ENCODE measurements around the gene ACTG2. TPM values are rescaled to one million over a fixed set of nuclear protein-coding genes. Genes with fewer than 3 reads are reported as not detected.

ACTG2 gene
- total RNA-seq, 2 experiments from 2014 or later = not detected

DNA sequence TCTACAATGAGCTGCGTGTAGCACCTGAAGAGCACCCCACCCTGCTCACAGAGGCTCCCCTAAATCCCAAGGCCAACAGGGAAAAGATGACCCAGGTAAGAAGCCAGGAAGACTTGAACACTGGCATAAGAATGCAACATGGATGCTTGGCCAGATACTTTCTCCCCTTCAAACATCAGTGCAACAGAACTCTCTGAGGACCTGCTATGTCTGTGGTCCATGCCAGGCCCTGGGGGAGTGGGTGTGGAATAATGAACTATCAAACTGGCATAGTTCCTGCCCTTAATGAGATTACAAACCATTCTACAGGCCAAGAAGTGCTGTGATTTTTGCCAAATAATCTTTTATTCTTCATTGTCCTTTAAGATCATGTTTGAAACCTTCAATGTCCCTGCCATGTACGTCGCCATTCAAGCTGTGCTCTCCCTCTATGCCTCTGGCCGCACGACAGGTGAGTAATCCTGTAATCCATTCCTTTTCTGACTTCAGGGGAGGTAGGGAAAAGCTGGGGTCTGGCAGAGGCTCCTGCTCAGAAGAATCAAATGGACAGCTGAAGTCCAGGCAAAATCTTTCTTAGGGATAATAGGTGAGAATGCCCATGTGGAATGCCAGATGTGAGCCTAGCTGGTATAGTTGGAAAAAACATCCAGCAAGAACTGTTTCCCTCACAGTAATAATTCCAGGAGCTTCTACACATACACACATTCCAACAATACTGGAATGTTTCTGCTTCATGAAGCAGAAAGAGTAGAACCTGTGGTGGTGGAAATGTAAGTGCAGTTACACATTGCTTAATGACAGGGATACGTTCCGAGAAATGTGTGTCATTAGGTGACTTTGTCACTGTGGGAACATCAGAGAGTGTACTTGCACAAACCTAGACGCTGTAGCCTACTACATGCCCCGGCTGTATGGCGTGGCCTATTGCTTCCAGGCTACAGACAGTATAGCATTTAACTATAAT is 16.2 kb downstream of the ACTG2 start:
- Mint-ChIP-seq H3K9me3 (no peaks in the 10 kb centered on the region), H3K27ac (no peak overlapping the region), H3K36me3 (ENCODE audit: low read depth) (no peaks in the 10 kb centered on the region), H3K4me3 (no peak overlapping the region), H3K27me3 (no peaks in the 10 kb centered on the region), H3K4me1 (no peaks in the 10 kb centered on the region)
- ChIA-PET CTCF (interaction anchor here (1.1 to 3.3 kb wide), 5 partner anchors 30 to 239 kb away, joined by 3 to 10 read pairs (median 5); partner anchors contain the start of gene BOLA3), POLR2A (no interaction called here)
- no peak for DNase-seq

DNA sequence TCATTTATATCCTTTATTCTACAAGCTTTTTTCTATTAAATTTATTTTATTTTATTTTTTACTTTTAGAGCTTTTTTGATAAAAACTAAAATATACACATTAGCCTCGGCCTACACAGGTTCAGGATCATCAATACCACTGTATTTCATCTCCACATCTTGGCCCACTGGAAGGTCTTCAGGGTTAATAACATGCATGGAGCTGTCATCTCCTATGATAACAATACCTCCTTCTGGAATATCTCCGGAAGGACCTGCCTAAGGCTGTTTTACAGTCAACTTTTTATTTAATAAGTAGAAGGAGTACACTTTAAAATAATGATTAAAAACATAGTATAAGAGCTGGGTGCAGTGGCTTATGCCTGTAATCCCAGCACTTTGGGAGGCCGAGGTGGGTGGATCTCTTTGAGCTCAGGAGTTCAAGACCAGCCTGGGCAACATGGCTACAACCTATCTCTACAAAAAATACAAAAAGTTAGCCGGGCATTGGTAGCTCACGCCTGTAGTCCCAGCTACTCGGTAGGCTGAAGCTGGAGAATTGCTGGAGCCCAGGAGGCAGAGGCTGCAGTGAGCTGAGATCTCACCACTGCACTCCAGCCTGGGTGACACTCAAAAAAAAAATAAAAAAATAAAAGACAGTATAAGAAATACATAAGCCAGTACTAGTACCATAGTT is 18.2 kb downstream of the ACTG2 start:
- ChIA-PET POLR2A (interaction anchor here (0.6 to 2.1 kb wide), 2 partner anchors 16 to 143 kb away, joined by 3 to 8 read pairs; partner anchors contain the start of gene DGUOK), CTCF (interaction anchor here (0.7 to 3.3 kb wide), 5 partner anchors 14 to 424 kb away, joined by 3 to 9 read pairs (median 4); no protein-coding TSS in a partner anchor)
- DNase-seq = no peak

GRCh38 chr2:73911548-73912208 is 18.9 kb downstream of the ACTG2 start:
- Mint-ChIP-seq H3K9me3 (no peaks in the 10 kb centered on the region), H3K36me3 (ENCODE audit: low read depth) (no peaks in the 10 kb centered on the region), H3K27ac (no peak overlapping the region), H3K4me1 (no peaks in the 10 kb centered on the region), H3K4me3 (no peak overlapping the region), H3K27me3 (peaks cover 2% of the 10 kb centered on the region)
- CTCF ChIA-PET = interaction anchor here (0.7 to 1.8 kb wide), 5 partner anchors 9 to 423 kb away, joined by 3 to 7 read pairs (median 4); no protein-coding TSS in a partner anchor
- POLR2A ChIA-PET = interaction anchor here (0.6 to 2.1 kb wide), 3 partner anchors 15 to 144 kb away, joined by 3 to 8 read pairs (median 3); partner anchors contain the start of gene DGUOK
- DNase-seq = no peak

More for the DNA sequence above, 18.2 kb downstream of the ACTG2 start:
- no peaks in the 10 kb centered on the region for H3K27me3 Mint-ChIP-seq
- no peak overlapping the region for H3K4me3 Mint-ChIP-seq
- H3K27ac Mint-ChIP-seq = no peak overlapping the region
- H3K9me3 Mint-ChIP-seq = no peaks in the 10 kb centered on the region
- H3K4me1 Mint-ChIP-seq = no peaks in the 10 kb centered on the region
- H3K36me3 Mint-ChIP-seq (ENCODE audit: low read depth) = no peaks in the 10 kb centered on the region

DNA sequence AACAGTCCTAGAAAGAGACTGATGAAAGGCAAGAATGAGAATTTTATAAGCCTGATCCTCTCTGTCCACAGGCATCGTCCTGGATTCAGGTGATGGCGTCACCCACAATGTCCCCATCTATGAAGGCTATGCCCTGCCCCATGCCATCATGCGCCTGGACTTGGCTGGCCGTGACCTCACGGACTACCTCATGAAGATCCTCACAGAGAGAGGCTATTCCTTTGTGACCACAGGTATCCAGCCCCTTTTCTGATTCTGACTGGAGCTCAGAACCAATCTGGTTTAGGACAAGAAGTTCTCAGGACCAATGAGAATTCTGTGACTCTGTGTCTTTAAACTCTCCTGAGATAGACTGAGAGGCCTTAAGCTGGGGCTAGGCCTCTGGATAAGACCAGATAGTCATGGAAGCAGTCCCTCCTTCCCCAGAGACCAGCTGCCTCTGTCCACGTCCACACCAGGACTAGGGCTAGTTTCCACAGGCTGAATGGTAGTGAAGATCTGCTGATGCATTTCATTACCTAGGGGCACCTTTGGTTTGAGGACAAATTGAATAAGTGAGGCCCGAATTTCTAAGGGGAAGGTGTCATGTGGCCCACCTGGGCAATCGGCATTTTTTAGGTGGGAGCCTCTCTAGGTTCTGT is 20.7 kb downstream of the ACTG2 start:
- Mint-ChIP-seq H3K4me1 (no peaks in the 10 kb centered on the region), H3K4me3 (no peak overlapping the region), H3K27ac (no peak overlapping the region), H3K9me3 (no peaks in the 10 kb centered on the region), H3K36me3 (ENCODE audit: low read depth) (no peaks in the 10 kb centered on the region), H3K27me3 (peaks cover 2% of the 10 kb centered on the region)
- CTCF ChIA-PET = interaction anchor here (1.2 to 1.7 kb wide), 2 partner anchors 10 to 86 kb away, joined by 3 to 4 read pairs; no protein-coding TSS in a partner anchor
- DNase-seq = no peak
- POLR2A ChIA-PET = interaction anchor here (1.0 kb wide), 1 partner anchor 234 kb away, joined by 3 read pairs; no protein-coding TSS in a partner anchor

GRCh38 chr2:73914667-73915066 is 21.9 kb downstream of the ACTG2 start:
- Mint-ChIP-seq H3K27me3 (peaks cover 2% of the 10 kb centered on the region), H3K36me3 (ENCODE audit: low read depth) (no peaks in the 10 kb centered on the region), H3K9me3 (no peaks in the 10 kb centered on the region), H3K4me1 (no peaks in the 10 kb centered on the region), H3K27ac (no peak overlapping the region), H3K4me3 (no peak overlapping the region)
- CTCF ChIA-PET = interaction anchor here (0.7 to 1.2 kb wide), 2 partner anchors 88 to 114 kb away, joined by 3 read pairs; no protein-coding TSS in a partner anchor
- POLR2A ChIA-PET = no interaction called here
- DNase-seq = no peak

DNA sequence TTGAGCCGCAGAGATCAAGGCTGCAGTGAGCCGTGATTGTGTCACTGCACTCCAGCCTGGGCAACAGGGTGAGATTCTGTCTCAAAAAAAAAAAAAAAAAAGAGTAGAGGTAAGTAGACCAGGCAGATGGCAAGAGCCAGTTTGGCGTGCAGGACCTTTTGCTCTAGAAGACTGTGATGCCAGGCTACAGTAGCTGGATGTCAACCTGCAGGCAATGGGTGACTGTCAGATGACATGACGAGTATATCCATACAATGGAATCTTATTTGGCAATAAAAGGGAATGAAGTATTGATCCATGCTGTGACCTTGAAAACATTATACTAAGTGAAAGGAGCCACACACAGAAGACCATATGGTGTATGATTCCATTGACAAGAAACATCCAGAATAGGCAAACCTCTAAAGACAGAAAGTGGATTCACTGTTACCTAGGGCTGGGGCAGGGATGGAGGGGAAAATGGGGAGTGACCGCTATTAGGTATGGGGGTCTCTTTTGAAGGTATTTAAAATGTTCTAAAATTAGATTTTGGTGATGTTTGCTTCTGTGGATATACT is 22.7 kb downstream of the ACTG2 start:
- ChIA-PET POLR2A (no interaction called here), CTCF (no interaction called here)
- Mint-ChIP-seq H3K27ac (no peak overlapping the region), H3K9me3 (no peaks in the 10 kb centered on the region), H3K27me3 (peaks cover 2% of the 10 kb centered on the region), H3K4me3 (no peak overlapping the region), H3K4me1 (no peaks in the 10 kb centered on the region), H3K36me3 (ENCODE audit: low read depth) (no peaks in the 10 kb centered on the region)
- DNase-seq = no peak

DNA sequence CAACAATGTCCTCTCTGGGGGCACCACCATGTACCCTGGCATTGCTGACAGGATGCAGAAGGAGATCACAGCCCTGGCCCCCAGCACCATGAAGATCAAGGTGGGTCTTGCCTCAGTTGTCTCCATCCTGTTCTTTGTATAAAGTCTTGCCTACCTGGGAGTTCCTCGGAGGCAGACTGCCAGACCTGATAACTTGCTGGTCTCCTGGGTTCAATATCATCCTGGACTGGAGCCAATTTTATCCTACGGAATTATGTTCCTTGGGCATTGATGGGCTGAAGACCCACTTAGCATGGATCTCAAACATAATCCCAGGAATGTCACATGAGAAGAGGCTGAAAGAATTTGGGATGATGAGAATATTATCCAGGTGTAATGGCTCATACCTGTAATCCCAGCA is 23.9 kb downstream of the ACTG2 start:
- ChIA-PET CTCF (no interaction called here), POLR2A (no interaction called here)
- no peaks in the 10 kb centered on the region for H3K9me3 Mint-ChIP-seq
- H3K36me3 Mint-ChIP-seq (ENCODE audit: low read depth) = no peaks in the 10 kb centered on the region
- no peak overlapping the region for H3K4me3 Mint-ChIP-seq
- peaks cover 2% of the 10 kb centered on the region for H3K27me3 Mint-ChIP-seq
- no peaks in the 10 kb centered on the region for H3K4me1 Mint-ChIP-seq
- no peak for DNase-seq
- H3K27ac Mint-ChIP-seq = no peak overlapping the region

DNA sequence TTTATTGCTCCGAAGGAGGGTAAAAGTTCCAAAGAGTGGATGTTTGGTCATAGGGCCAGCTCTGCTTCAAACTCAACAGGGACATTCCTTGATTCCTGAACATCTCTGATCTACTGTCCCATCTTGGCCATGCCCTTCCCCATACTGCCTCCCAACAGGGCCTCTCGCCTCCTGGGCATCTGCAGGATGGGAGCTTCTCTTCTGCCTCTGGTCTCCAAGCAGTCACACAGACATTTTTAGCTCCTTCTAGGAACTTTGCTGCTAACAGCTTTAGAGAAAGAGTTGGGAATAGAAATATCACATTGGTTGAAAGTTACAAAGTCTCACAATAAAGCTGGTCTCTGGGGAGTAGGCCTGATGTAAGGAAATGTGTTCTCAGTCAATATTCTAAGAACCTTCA is 24.5 kb downstream of the ACTG2 start:
- H3K4me1 Mint-ChIP-seq = no peaks in the 10 kb centered on the region
- no peaks in the 10 kb centered on the region for H3K9me3 Mint-ChIP-seq
- H3K36me3 Mint-ChIP-seq (ENCODE audit: low read depth) = no peaks in the 10 kb centered on the region
- peaks cover 2% of the 10 kb centered on the region for H3K27me3 Mint-ChIP-seq
- POLR2A ChIA-PET = no interaction called here
- H3K4me3 Mint-ChIP-seq = no peak overlapping the region
- no peak for DNase-seq
- H3K27ac Mint-ChIP-seq = no peak overlapping the region
- CTCF ChIA-PET = no interaction called here

DNA sequence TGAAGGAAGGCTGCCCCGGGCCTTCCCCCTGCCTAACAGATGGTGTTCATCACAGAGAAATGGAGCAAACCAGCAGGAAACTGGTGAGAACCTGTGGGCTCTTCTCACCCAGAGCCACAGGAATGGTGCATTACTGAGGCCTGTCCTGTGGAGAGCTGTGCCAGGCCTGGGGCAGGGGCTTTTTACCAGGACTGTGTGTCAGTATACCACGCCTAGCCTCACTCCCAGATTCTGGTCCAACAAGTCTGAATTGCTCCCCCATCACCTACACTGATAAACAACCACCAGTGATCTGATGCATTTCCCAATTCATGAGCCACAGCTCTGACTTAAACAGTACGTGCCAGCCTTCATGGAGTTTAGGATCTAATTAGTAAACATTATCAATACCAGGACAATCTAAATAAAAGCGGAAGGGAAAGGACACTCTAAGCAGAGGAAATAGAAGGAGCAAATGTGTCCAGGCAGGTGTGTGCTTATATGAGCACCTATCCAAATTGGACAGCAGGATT is 24.9 kb downstream of the ACTG2 start:
- DNase-seq = no peak

DNA sequence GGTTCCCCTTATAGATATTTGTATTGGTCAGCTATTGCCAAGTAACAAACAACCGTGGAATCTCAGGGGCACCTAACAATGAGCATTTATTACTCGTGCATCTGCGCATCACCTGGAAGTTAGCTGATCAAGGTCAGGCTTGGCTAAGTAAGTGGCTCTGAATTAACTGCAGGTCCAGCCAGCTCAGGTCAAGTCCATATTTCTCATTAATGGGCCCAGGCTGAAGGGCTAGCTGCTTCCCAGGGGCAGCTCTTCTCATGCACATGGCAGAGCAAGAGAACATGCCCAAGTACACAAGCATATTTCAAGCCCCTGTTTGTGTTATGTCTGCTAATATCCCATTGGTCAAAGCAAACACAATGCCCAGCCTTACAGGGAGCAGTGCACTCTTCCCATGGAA is 26.0 kb downstream of the ACTG2 start:
- Mint-ChIP-seq H3K4me3 (no peak overlapping the region), H3K36me3 (ENCODE audit: low read depth) (no peaks in the 10 kb centered on the region), H3K27me3 (peaks cover 3% of the 10 kb centered on the region), H3K9me3 (no peaks in the 10 kb centered on the region), H3K4me1 (peaks cover 11% of the 10 kb centered on the region), H3K27ac (no peak overlapping the region)
- ChIA-PET CTCF (no interaction called here), POLR2A (no interaction called here)
- no peak for DNase-seq

More for the DNA sequence above, 24.9 kb downstream of the ACTG2 start:
- Mint-ChIP-seq H3K4me3 (no peak overlapping the region), H3K4me1 (peaks cover 2% of the 10 kb centered on the region), H3K36me3 (ENCODE audit: low read depth) (no peaks in the 10 kb centered on the region), H3K9me3 (no peaks in the 10 kb centered on the region), H3K27ac (no peak overlapping the region), H3K27me3 (peaks cover 2% of the 10 kb centered on the region)
- CTCF ChIA-PET = no interaction called here
- POLR2A ChIA-PET = no interaction called here

GRCh38 chr2:73919596-73920228 is 26.9 kb downstream of the ACTG2 start:
- Mint-ChIP-seq H3K27me3 (peaks cover 3% of the 10 kb centered on the region), H3K4me1 (peaks cover 12% of the 10 kb centered on the region), H3K9me3 (no peaks in the 10 kb centered on the region), H3K27ac (no peak overlapping the region), H3K4me3 (no peak overlapping the region), H3K36me3 (ENCODE audit: low read depth) (no peaks in the 10 kb centered on the region)
- ChIA-PET POLR2A (no interaction called here), CTCF (no interaction called here)
- DNase-seq = no peak

Data from activated CD4-positive, alpha-beta memory T cell treated with anti-CD3 and anti-CD28 coated beads, Interleukin-2, amount 10 ng/mL, durations not matched to agents 7 days and 5 days (primary cell).